Cardiac ventricle fibroblast (primary cell): ENCODE data around the gene DEFB127. TPM values are rescaled to one million over a fixed set of nuclear protein-coding genes. Genes with fewer than 3 reads are reported as not detected.

Source experiments
- total RNA-seq: library from RNA; depleted of rRNA; stranded (reverse); fragments of >200 nt; gene quantifications from 2 replicates; pipeline ENCODE4 v1.2.3, GENCODE V29; 2015

The DEFB127 gene
- not detected in 2 replicates for total RNA-seq

GRCh38 chr20:157154-157553 lies at the start of gene DEFB127:
Gene DEFB127 (plus strand): TSS chr20:157454. CDS start chr20:157545, 91 bp downstream.

GRCh38 chr20:142290-142689 lies 15.0 kb upstream of the DEFB127 start, which contains the start of gene DEFB126:
Gene DEFB126 (plus strand): TSS chr20:142590. CDS start chr20:142629, 39 bp downstream.

GRCh38 chr20:189611-190010 lies 32.4 kb downstream of the DEFB127 start, which contains the start of gene DEFB128:
Gene DEFB128 (minus strand): TSS chr20:189711. CDS start chr20:189623, 88 bp downstream.

Other genes starting within 250 kb of the DEFB127 start
- gene DEFB125, start 69.8 kb upstream of the DEFB127 start, total RNA-seq = not detected in 2 replicates
- gene DEFB126, start 14.9 kb upstream of the DEFB127 start, total RNA-seq = not detected in 2 replicates
- gene DEFB128, start 32.3 kb downstream of the DEFB127 start, total RNA-seq = not detected in 2 replicates
- not detected in 2 replicates for gene DEFB129, start 69.8 kb downstream of the DEFB127 start, total RNA-seq
- gene DEFB132, start 100.3 kb downstream of the DEFB127 start, total RNA-seq = not detected in 2 replicates
- gene C20orf96, start 133.3 kb downstream of the DEFB127 start, total RNA-seq = 1.7 and 1.9 TPM in 2 replicates
- gene ZCCHC3, start 140.1 kb downstream of the DEFB127 start, total RNA-seq = 12.5 and 16.4 TPM in 2 replicates
- 15.2 and 16.2 TPM in 2 replicates for gene SOX12, start 168.1 kb downstream of the DEFB127 start, total RNA-seq
- gene NRSN2, start 189.7 kb downstream of the DEFB127 start, total RNA-seq = 38.8 and 54.0 TPM in 2 replicates
- 6.7 and 8.2 TPM in 2 replicates for gene TRIB3, start 223.3 kb downstream of the DEFB127 start, total RNA-seq